ENCODE results near the gene SLC38A1. TPM values are rescaled to one million over a fixed set of nuclear protein-coding genes. Genes with fewer than 3 reads are reported as not detected.
A peak's percentile ranks its signal among the peaks of the same experiment; 100 is the strongest.

SLC38A1 gene
- total and polyA plus RNA-seq, 2 experiments from 2014 or later: 79.9 to 92.0 TPM

DNA sequence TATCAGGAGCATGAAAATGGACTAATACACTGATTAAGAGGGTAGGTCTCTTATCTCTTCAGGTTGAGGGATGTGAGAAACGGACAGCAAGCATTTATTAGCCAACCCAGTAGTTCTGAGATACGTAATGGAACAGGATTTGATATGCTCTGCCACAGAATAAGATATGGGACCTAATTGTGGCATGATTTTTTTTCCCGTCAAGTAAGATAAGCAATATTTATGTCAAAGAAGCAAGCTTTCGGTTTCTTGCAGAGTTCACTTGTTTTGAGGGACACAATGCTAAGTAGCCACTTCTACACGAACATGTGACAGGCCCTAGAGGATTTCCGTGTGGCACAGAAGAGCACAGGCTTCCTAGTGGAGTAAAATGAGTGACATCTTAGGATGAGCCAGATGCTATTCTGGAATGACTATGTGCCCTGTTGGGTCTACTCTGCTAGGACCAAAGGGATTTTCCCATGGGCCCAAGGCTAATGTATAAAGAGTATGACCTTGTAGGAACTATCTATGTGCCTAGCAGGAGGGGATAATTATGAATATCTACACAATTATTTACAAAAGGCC is 57.9 kb downstream of the SLC38A1 start:
- Histone ChIP-seq H3K27ac (no peak overlapping the region), H3K4me3 (no peak overlapping the region), H3K79me2 (ENCODE audit: insufficient read depth) (peaks cover 22% of the 10 kb centered on the region; the same call in 1 of the 2 replicates), H3K4me2 (ENCODE audit: unreplicated experiment) (no peak overlapping the region), H3K36me3 (ENCODE audit: low read depth) (peaks cover 42% of the 10 kb centered on the region), H3F3A (ENCODE audit: insufficient read depth) (peaks cover 10% of the 10 kb centered on the region; the same call in 1 of the 2 replicates), H3K27me3 (replicated peaks; ENCODE audit: insufficient read depth) (no peaks in the 10 kb centered on the region), H3K4me1 (ENCODE audit: insufficient read depth) (peaks cover 18% of the 10 kb centered on the region), H3K9ac (no peak overlapping the region), H3K9me2 (ENCODE audit: insufficient read depth) (no peaks in the 10 kb centered on the region), H3K9me3 (ENCODE audit: low read depth) (no peaks in the 10 kb centered on the region), H4K20me1 (ENCODE audit: insufficient read depth) (no peaks in the 10 kb centered on the region), H2AFZ (no peak overlapping the region)
- in situ Hi-C loops (cut with MboI): no loop called here
- TF ChIP-seq EZH2 (IDR thresholded peaks at IDR 0.05; ENCODE audit: insufficient read depth, poor library complexity, severe bottlenecking) (no peak), EZH2phosphoT487 (IDR thresholded peaks at IDR 0.05; ENCODE audit: insufficient read depth, low read depth) (no peak)
- DNase-seq: no peak
- WGBS, 2 experiments (ENCODE audit: low coverage in 1 of 2, low lambda C conversion rate in 2 of 2, missing lambda C conversion rate in 2 of 2): 98 to 99% methylated on average over 6 of the region's 6 CpGs

GRCh38 chr12:46209914-46210872 is 58.6 kb downstream of the SLC38A1 start:
- DNase-seq: no peak
- H3K4me3 ChIP-seq: no peak overlapping the region
- H3K4me2 ChIP-seq (ENCODE audit: unreplicated experiment): no peak overlapping the region
- H3F3A ChIP-seq (ENCODE audit: insufficient read depth): peaks cover 10% of the 10 kb centered on the region; the same call in 1 of the 2 replicates
- peaks cover 49% of the 10 kb centered on the region for H3K36me3 ChIP-seq (ENCODE audit: low read depth)
- in situ Hi-C loops (cut with MboI): no loop called here
- no peaks in the 10 kb centered on the region for H3K9me3 ChIP-seq (ENCODE audit: low read depth)
- H3K4me1 ChIP-seq (ENCODE audit: insufficient read depth): peaks cover 18% of the 10 kb centered on the region
- H3K79me2 ChIP-seq (ENCODE audit: insufficient read depth): peaks cover 22% of the 10 kb centered on the region; the same call in 1 of the 2 replicates
- WGBS, 2 experiments (ENCODE audit: low coverage in 1 of 2, low lambda C conversion rate in 2 of 2, missing lambda C conversion rate in 2 of 2): 84 to 87% methylated on average over 12 of the region's 12 CpGs
- no peaks in the 10 kb centered on the region for H3K9me2 ChIP-seq (ENCODE audit: insufficient read depth)
- H3K27me3 ChIP-seq (replicated peaks; ENCODE audit: insufficient read depth): no peaks in the 10 kb centered on the region
- TF ChIP-seq EZH2 (IDR thresholded peaks at IDR 0.05; ENCODE audit: insufficient read depth, poor library complexity, severe bottlenecking) (no peak), EZH2phosphoT487 (IDR thresholded peaks at IDR 0.05; ENCODE audit: insufficient read depth, low read depth) (no peak)
- H2AFZ ChIP-seq: no peak overlapping the region
- no peaks in the 10 kb centered on the region for H4K20me1 ChIP-seq (ENCODE audit: insufficient read depth)
- no peak overlapping the region for H3K9ac ChIP-seq
- peak overlapping the region; percentile 24; the same call in 1 of the 2 replicates for H3K27ac ChIP-seq

DNA sequence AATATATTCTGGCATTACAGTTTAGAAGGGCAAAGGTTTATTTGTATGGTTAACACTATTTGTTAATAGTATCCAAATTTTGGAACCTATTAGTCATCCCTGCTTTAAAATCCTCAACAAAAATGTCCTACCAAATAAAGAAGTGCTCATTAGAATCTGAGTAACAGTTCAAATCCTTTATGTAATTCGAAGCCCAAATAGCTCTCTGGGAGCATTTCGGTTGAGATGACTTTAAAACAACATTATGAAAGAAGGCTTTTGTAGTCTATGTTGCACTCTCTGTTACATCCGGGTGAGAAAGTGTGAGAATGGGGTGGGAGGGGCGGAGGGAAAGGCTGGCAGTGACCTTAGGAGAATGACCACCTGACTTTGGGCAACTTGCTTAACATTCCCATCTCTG is 59.7 kb downstream of the SLC38A1 start:
- H3K27me3 ChIP-seq (replicated peaks; ENCODE audit: insufficient read depth): no peaks in the 10 kb centered on the region
- DNase-seq: peak; percentile 66
- H3K9me3 ChIP-seq (ENCODE audit: low read depth): no peaks in the 10 kb centered on the region
- no peak overlapping the region for H2AFZ ChIP-seq
- H3K79me2 ChIP-seq (ENCODE audit: insufficient read depth): peaks cover 22% of the 10 kb centered on the region; the same call in 1 of the 2 replicates
- peak overlapping the region; percentile 24 for H3K27ac ChIP-seq
- no peak for TF ChIP-seq EZH2 (IDR thresholded peaks at IDR 0.05; ENCODE audit: insufficient read depth, poor library complexity, severe bottlenecking)
- TF ChIP-seq EZH2phosphoT487 (IDR thresholded peaks at IDR 0.05; ENCODE audit: insufficient read depth, low read depth): no peak
- in situ Hi-C loops (cut with MboI): no loop called here
- peaks cover 60% of the 10 kb centered on the region for H3K36me3 ChIP-seq (ENCODE audit: low read depth)
- H3K4me2 ChIP-seq (ENCODE audit: unreplicated experiment): no peak overlapping the region
- peaks cover 10% of the 10 kb centered on the region; the same call in 1 of the 2 replicates for H3F3A ChIP-seq (ENCODE audit: insufficient read depth)
- no peak overlapping the region for H3K4me3 ChIP-seq
- H4K20me1 ChIP-seq (ENCODE audit: insufficient read depth): no peaks in the 10 kb centered on the region
- no peaks in the 10 kb centered on the region for H3K9me2 ChIP-seq (ENCODE audit: insufficient read depth)
- peaks cover 18% of the 10 kb centered on the region for H3K4me1 ChIP-seq (ENCODE audit: insufficient read depth)
- no peak overlapping the region for H3K9ac ChIP-seq
- 40 to 41% methylated on average over 4 of the region's 4 CpGs for WGBS, 2 experiments (ENCODE audit: low coverage in 1 of 2, low lambda C conversion rate in 2 of 2, missing lambda C conversion rate in 2 of 2)

DNA sequence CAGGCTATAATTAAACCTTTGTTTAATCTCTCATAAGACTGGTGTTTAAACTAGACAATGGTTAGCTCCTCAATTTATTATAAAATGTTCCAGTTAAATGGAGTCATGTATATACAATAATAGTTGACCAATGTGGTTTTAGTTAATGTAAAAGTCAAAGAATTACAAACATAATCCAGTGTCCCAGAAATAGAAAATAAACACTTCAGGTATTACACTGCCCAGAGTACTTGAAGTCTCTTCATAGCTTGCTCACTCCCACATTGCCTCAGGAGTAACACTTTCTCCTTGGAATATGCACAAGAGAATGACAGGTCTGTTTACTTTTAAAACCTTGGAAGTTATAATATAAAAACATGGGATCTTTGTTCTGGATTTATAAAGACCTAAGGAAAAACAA is 60.5 kb downstream of the SLC38A1 start:
- Histone ChIP-seq H3K27me3 (replicated peaks; ENCODE audit: insufficient read depth) (no peaks in the 10 kb centered on the region), H3F3A (ENCODE audit: insufficient read depth) (peaks cover 10% of the 10 kb centered on the region; the same call in 1 of the 2 replicates), H3K9ac (no peak overlapping the region), H2AFZ (no peak overlapping the region), H3K9me2 (ENCODE audit: insufficient read depth) (no peaks in the 10 kb centered on the region), H3K79me2 (ENCODE audit: insufficient read depth) (peaks cover 15% of the 10 kb centered on the region; the same call in 1 of the 2 replicates), H4K20me1 (ENCODE audit: insufficient read depth) (no peaks in the 10 kb centered on the region), H3K4me2 (ENCODE audit: unreplicated experiment) (no peak overlapping the region), H3K4me1 (ENCODE audit: insufficient read depth) (peaks cover 18% of the 10 kb centered on the region), H3K4me3 (no peak overlapping the region), H3K36me3 (ENCODE audit: low read depth) (peaks cover 63% of the 10 kb centered on the region), H3K27ac (no peak overlapping the region), H3K9me3 (ENCODE audit: low read depth) (no peaks in the 10 kb centered on the region)
- TF ChIP-seq EZH2phosphoT487 (IDR thresholded peaks at IDR 0.05; ENCODE audit: insufficient read depth, low read depth): no peak
- no peak for TF ChIP-seq EZH2 (IDR thresholded peaks at IDR 0.05; ENCODE audit: insufficient read depth, poor library complexity, severe bottlenecking)
- in situ Hi-C loops (cut with MboI): no loop called here
- DNase-seq: no peak
